OCI-M2 (cell line): ENCODE measurements around the gene CAMK2D.

Experiments used
- DNase-seq: peaks from one replicate; lab custom pipeline; 2025; ENCODE audit not compliant: unreplicated experiment; lab: John Stamatoyannopoulos, UW

The CAMK2D gene

GRCh38 chr4:113482325-113482724 lies 279.2 kb downstream of the CAMK2D start:
- no peak for DNase-seq

GRCh38 chr4:113481820-113482219 lies 279.7 kb downstream of the CAMK2D start:
- no peak for DNase-seq

- no peak for DNase-seq
These were observed 281.4 kb downstream of the CAMK2D start for GRCh38 chr4:113480109-113480508.

GRCh38 chr4:113478032-113478431 lies 283.5 kb downstream of the CAMK2D start:
- no peak for DNase-seq

- no peak for DNase-seq
These were observed 284.7 kb downstream of the CAMK2D start for GRCh38 chr4:113476800-113477199.

DNA sequence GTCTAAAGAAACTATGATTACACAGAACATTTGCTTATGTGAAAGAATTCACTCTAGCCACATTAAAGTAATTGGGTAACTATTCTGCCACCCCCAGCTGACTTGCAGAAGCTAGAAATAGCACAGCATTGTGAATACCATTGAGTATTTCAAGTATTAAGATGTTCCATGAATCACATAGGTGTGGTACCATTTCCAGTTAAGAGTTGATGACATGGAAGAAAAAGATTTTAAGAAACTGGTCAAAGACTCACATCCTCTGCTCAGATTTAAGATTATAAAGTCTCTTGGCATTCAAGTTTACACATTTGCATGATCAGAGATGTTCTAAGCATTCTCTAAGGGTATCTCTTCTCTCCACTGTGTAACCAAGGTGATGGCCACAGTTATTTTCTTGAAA lies 287.5 kb downstream of the CAMK2D start:
- DNase-seq = no peak

DNA sequence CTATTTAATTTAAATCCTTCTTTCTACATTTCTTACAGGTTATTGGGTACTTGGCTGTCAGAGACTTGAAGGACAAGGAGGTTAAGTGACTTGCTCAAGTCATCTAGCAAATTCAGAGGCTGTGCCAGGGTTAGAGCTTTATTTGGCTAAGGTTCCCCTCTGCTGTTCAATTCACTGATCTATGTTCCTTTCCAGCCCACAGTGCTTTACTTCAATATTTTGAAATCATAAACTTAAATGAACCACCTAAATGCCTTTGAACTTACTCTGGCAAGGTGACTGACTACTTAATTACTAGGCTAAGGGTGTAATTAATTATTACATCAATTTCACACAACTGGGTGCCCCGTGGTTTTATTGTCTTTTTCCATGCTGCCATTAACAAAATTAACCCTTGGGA lies 288.7 kb downstream of the CAMK2D start:
- no peak for DNase-seq

- DNase-seq = no peak
These were observed 290.2 kb downstream of the CAMK2D start for GRCh38 chr4:113471146-113471860.

GRCh38 chr4:113469926-113470325 lies 291.6 kb downstream of the CAMK2D start:
- no peak for DNase-seq

DNA sequence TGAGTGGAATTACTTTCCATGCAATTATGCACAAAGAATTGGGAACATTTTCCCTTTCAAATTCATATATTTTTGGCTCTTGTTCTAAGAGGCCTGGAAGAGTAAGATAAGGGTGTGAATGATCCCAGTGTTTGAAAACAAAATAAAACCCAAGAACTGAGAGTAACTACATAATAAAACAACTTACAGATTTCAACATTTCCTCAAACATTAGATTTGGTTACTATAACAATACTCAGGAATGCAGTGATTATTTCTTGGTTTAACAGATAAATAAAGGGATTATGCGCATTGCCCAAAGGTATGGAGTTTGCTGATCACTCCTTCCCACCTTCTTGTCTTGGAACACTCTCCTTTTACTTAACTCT lies 292.5 kb downstream of the CAMK2D start:
- no peak for DNase-seq

GRCh38 chr4:113468165-113469022 lies 293.1 kb downstream of the CAMK2D start:
- no peak for DNase-seq

DNA sequence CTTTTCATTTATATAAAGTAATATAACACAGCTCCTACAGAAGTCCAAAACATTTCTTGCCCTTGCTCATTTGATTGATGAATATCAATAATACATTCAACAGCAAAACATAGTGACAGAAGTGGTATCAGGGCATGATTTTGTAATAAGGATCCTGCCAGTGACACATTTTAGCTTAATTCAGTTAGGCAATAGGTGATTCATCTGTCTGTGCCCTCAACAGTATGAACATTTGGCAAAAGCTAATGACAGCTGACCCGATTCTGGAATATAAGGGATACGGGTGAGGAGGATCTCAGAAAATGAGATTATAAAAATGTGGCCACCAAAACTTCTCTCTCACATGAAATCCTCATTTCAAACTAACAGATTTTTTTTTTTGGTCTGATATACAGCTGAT lies 294.0 kb downstream of the CAMK2D start:
- DNase-seq = no peak

DNA sequence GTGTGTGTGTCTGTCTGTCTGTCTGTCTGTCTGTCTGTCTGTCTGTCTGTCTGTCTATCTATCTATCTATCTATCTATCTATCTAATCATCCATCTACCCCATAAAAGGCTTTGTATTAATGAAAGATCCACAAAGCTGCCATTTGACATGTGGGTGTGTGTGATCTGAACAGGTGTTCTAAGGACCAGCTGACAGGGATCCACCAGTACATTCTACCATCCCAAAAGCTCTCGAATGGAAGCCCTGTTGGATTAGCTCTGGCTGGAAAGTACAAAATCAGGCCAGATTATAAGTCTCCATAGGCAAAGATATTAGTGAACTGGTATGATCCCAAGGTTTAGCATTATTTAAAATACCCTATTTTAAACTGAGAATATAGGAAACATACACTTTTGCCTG lies 299.3 kb downstream of the CAMK2D start:
- no peak for DNase-seq

GRCh38 chr4:113461281-113461680 lies 300.3 kb downstream of the CAMK2D start:
- no peak for DNase-seq

DNA sequence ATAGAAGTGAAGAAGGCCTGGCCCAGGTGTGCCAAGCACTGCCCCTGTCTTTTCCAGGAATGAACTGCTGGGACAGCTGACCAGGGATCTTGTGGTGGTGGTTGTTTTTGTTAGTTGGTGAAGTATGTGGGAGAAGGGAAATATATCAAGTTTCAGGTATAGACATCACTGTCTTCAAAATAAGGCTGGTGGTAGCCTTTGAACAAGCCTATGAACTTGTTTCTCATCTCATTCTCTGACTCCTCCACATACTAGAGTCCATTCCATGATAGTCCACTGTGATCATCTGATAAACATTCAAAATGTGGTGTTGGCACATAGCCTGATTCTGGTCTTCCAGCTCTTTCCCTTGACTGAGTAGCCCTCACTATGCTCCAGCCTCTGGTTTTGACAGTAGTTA lies 303.7 kb downstream of the CAMK2D start:
- DNase-seq = no peak

DNA sequence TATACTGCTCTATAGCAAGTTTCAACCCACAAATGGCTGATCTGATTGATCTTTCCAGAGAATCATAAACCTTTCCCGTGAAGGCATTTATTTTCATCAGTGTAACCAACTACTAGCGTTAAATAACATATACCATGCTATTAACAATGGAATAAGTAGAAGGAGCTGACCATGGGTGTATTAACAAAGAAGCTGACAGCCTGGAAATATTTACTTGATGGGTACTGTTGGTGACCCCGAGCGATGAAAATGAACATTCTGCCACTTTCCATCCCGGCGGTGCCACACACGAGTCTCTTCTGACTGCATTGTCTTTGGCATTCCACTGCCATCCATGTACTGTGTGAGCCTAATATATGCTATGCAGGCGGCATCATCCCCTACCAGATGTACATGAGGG lies 304.4 kb downstream of the CAMK2D start:
- no peak for DNase-seq

- DNase-seq = no peak
These were observed 306.5 kb downstream of the CAMK2D start for GRCh38 chr4:113455061-113455460.

DNA sequence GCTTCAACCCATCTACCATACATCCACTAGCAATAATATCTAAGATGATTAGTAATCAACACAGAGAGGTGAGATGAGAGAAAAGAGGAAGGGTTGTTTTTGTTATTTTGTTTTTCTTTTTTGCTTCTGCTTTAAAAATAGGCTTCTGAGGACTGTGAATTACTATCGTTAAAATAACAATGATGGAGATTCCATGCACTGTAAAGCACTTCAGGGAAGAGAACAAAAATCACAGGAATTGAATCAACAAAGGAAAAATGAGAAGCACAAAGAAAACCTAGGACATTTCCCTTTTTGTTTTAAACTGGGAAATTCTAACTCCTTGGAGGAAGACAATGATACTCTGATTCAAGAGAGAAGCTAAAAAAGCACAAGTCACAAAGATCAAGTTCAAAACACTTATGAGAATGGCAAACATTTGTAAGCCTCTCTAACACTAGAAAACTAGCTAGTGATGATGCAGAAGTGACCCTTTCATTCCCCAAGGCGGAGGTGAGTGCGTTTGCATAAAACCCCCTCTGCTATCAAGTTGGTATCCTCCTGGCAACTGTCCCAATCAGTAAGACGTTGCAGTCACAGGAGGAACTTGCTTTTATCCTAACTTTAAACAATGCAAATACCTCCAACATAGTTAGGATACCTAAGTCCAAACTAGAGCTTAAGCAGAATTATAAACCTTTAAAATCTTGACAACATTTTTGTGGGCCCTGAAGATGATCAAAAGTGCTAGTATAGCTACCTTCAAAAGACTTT lies 308.5 kb downstream of the CAMK2D start:
- no peak for DNase-seq

DNA sequence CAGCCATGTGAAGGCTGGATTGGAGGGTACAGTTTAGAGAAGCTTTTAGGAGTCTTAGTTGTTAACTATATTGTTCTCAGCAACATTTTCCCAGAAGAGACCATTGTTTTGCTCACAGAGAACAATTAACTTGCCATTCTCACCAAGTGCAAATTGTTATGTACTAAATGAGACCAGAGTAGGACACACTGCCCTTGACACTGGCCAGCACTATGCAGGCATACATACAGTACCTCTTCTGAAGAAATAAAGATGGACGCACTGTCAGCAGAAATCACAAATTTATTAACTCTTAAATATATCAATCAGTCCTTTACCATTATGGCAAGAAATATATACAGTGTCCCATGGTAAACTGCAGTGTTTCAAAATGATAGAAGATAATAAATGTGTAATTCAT lies 309.4 kb downstream of the CAMK2D start:
- DNase-seq = no peak

GRCh38 chr4:113450295-113451080 lies 311.1 kb downstream of the CAMK2D start:
- DNase-seq = no peak

DNA sequence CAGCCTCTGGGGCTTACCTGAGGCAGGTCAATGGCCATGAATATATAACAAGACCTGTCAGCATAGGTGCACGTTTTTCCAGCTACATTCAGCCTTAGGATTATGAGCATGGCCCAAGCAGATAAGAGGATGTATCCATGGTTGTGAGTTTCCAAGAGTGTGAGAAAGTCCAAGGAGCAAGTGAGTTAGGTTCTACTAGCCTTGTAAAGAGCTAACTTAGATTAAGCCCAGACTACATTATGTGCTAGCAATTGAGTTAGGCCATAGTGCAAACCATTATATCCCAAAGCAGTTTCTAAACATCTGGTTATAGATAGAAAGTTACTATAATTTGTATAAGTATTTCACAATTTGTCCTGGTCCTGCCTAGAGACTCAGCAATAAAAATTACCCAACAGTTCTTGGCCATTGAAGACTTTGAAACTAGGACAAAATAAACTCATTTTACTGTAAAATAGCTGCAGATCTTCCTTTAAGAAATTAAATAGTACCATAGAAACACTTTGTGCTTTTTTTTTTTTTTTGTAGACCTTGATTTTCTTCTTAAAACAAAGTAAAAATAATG lies 312.0 kb downstream of the CAMK2D start:
- no peak for DNase-seq
